K562 (cell line): ENCODE results near the gene LAG3. TPM values are rescaled to one million over a fixed set of nuclear protein-coding genes. Genes with fewer than 3 reads are reported as not detected.

Experiments
- BRCA1 ChIP-seq, 2 experiments: fragments of 450-650 bp in 1 of 2; sonication (generic) in 1 of 2; formaldehyde crosslinking in 1 of 2; IDR thresholded peaks; 2 replicates each; pipeline versions ENCODE4 v1.5.0 to v1.6.1; 2017 to 2020; ENCODE audit warnings: mild to moderate bottlenecking in 1 of 2, missing genetic modification reagents in 1 of 2
- E2F5 ChIP-seq: sonication (generic); formaldehyde crosslinking; IDR thresholded peaks from 2 replicates; pipeline ENCODE4 v1.8.0; 2022; ENCODE audit warnings: mild to moderate bottlenecking, missing genetic modification reagents
- FOXP4 ChIP-seq: sonication (generic); formaldehyde crosslinking; IDR thresholded peaks from 2 replicates; pipeline ENCODE4 v1.8.0; 2022; ENCODE audit warnings: mild to moderate bottlenecking, missing genetic modification reagents, borderline replicate concordance
- HMGN3 ChIP-seq: IDR thresholded peaks from 2 replicates; pipeline ENCODE4 v1.6.1; 2011; ENCODE audit warnings: borderline replicate concordance, low read depth, mild to moderate bottlenecking, mixed read lengths, low read length; ENCODE audit not compliant: insufficient read length; ENCODE audit errors: extremely low read depth
- HNRNPK ChIP-seq: fragments of 200-400 bp; formaldehyde crosslinking; IDR thresholded peaks from one replicate; pipeline ENCODE4 v1.6.1; 2018; ENCODE audit warnings: mild to moderate bottlenecking, low read depth, low read length; ENCODE audit not compliant: poor library complexity, severe bottlenecking
- IRF9 ChIP-seq: fragments of 450-650 bp; IDR thresholded peaks from 2 replicates; pipeline ENCODE4 v1.6.1; 2016; ENCODE audit warnings: missing biosample characterization, missing genetic modification characterization
- MYC ChIP-seq, 2 experiments: fragments of 250-450 bp in 1 of 2; sonication (Bioruptor Pico) in 1 of 2; IDR thresholded peaks; 2 replicates each; pipeline versions ENCODE4 v1.5.1 to v1.6.1; 2012 to 2021; ENCODE audit warnings: low read depth in 2 of 2, borderline replicate concordance in 1 of 2, improper control_type of control experiment in 1 of 2, low read length in 1 of 2, mild to moderate bottlenecking in 1 of 2, moderate library complexity in 1 of 2
- PHB ChIP-seq: fragments of 250-450 bp; sonication (Bioruptor Pico); IDR thresholded peaks from 2 replicates; pipeline ENCODE4 v1.5.0; 2021
- POLR2B ChIP-seq: fragments of 450-650 bp; IDR thresholded peaks from 2 replicates; pipeline ENCODE4 v1.6.1; 2018; ENCODE audit warnings: low read depth; ENCODE audit not compliant: partially characterized antibody
- RBM14 ChIP-seq: fragments of 200-400 bp; formaldehyde crosslinking; IDR thresholded peaks from 2 replicates; pipeline ENCODE4 v1.6.1; 2018; ENCODE audit warnings: low read depth, mild to moderate bottlenecking, low read length, moderate library complexity, borderline replicate concordance; ENCODE audit not compliant: insufficient read depth
- ZBTB7A ChIP-seq: IDR thresholded peaks from 2 replicates; pipeline ENCODE4 v1.6.1; 2011; ENCODE audit warnings: low read depth, mild to moderate bottlenecking, low read length, moderate library complexity, borderline replicate concordance; ENCODE audit not compliant: control insufficient read depth
- ZFP91 ChIP-seq: sonication (generic); formaldehyde crosslinking; IDR thresholded peaks from 2 replicates; pipeline ENCODE4 v1.8.0; 2022; ENCODE audit warnings: mild to moderate bottlenecking, missing genetic modification reagents
- ZNF280B ChIP-seq: fragments of 250-450 bp; sonication (Bioruptor Pico); IDR thresholded peaks from 2 replicates; pipeline ENCODE4 v1.5.1; 2021; ENCODE audit warnings: mild to moderate bottlenecking
- ZNF830 ChIP-seq: fragments of 250-450 bp; sonication (Bioruptor Pico); IDR thresholded peaks from 2 replicates; pipeline ENCODE4 v1.5.0; 2021; ENCODE audit warnings: mild to moderate bottlenecking
- polyA plus RNA-seq, 8 experiments: library from polyadenylated mRNA; depleted of rRNA in 4 of 8; stranded (reverse) in 5 of 8; unstranded in 3 of 8; fragments of >200 nt; fragmentation: Nextera tagmentation in 2 of 8; fragmentation: Illumina TruSeq in 1 of 8; extraction: Ambion mirVana in 2 of 8; extraction: Trizol in 1 of 8; gene quantifications; 2 replicates each; pipeline versions ENCODE4 v1.2.1 to v1.2.3, GENCODE V29; 2011 to 2014; ENCODE audit warnings: inconsistent platforms in 1 of 8, missing spikeins in 1 of 8
- total RNA-seq, 7 experiments: library from RNA; depleted of rRNA in 6 of 7; stranded (reverse); fragments of >200 nt in 6 of 7; fragmentation: Illumina TruSeq in 2 of 7; extraction: Trizol in 2 of 7; gene quantifications; 2 replicates each; pipeline versions ENCODE4 v1.2.1 to v1.2.3, GENCODE V29; 2011 to 2021; ENCODE audit warnings: low replicate concordance in 1 of 7
- TF ChIP-seq, protein P1 (sequence below): sonication (generic); formaldehyde crosslinking; IDR thresholded peaks from 2 replicates; pipeline ENCODE4 v1.5.0; 2020; ENCODE audit warnings: missing genetic modification reagents
- TF ChIP-seq, protein P2 (sequence below): fragments of 450-650 bp; IDR thresholded peaks from 2 replicates; pipeline ENCODE4 v1.6.1; 2016

LAG3 gene
- total and polyA plus RNA-seq, 9 of the 15 experiments (the other 6 are each of a cell fraction or from before 2014, with no cell fraction given), result 0.07 to 0.66 (median 0.09) TPM; not detected in 1

DNA sequence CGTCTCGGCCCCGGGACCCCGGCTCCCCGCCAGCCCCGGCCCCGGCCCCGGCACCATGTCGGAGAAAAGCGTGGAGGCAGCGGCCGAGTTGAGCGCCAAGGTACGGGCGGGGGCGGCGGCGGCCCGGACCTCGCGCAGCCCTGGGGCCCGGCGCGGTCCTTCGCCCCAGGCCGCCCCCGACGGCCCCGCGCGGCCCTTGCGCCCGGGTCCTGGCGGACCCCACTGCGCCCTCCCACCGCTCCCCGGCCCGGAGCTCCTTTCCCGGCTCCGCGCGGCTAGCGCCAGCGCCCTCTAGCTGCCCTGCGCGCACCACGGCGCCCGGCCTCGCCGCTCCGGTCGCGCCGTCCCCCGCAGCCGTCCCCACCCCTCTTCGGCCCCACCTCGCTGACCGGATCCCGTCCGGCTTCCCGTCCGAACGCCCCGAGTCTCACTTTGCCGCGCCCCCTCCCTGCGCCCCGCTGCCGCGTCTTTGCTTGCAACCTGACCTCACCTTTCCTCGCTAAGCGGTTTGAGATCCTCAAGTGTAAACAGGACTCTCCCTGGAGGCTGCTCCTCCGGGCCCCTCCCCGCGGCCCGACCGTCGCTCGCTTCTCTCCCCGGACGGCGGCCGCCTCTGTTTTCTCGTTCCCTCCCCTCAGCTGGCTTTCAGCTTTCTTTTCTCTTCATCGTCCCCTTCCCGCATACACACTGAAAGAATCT is 5.5 kb upstream of the LAG3 start (continued):
- TF ChIP-seq E2F5 (no peak), ZNF830 (CRISPR knock-in tag) (no peak), FOXP4 (CRISPR knock-in tag) (no peak), BRCA1 (IDR thresholded peaks at IDR 0.05) (no peak), BRCA1 (CRISPR knock-in tag; IDR thresholded peaks at IDR 0.05) (no peak), RBM14 (no peak), IRF9 (tag) (no peak), MYC (IDR thresholded peaks at IDR 0.05; ENCODE audit: low read depth, low read length) (peak; percentile 58), MYC (CRISPR knock-in tag; IDR thresholded peaks at IDR 0.05; ENCODE audit: borderline replicate concordance, low read depth) (no peak), ZNF280B (CRISPR knock-in tag) (no peak), PHB (CRISPR knock-in tag) (no peak), HMGN3 (peak; percentile 85), ZFP91 (CRISPR knock-in tag) (no peak), ZBTB7A (peak; percentile 95), POLR2B (peak; percentile 27), HNRNPK (no peak)
- TF ChIP-seq, protein P1, sequence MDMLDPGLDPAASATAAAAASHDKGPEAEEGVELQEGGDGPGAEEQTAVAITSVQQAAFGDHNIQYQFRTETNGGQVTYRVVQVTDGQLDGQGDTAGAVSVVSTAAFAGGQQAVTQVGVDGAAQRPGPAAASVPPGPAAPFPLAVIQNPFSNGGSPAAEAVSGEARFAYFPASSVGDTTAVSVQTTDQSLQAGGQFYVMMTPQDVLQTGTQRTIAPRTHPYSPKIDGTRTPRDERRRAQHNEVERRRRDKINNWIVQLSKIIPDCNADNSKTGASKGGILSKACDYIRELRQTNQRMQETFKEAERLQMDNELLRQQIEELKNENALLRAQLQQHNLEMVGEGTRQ (CRISPR knock-in tag), result no peak
- TF ChIP-seq, protein P2, sequence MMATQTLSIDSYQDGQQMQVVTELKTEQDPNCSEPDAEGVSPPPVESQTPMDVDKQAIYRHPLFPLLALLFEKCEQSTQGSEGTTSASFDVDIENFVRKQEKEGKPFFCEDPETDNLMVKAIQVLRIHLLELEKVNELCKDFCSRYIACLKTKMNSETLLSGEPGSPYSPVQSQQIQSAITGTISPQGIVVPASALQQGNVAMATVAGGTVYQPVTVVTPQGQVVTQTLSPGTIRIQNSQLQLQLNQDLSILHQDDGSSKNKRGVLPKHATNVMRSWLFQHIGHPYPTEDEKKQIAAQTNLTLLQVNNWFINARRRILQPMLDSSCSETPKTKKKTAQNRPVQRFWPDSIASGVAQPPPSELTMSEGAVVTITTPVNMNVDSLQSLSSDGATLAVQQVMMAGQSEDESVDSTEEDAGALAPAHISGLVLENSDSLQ, result no peak
